RPMI8226 (cell line): ENCODE measurements around the gene GOLGA2.

Source experiments
- DNase-seq: peaks from one replicate; pipeline ENCODE4 v3.0.0-alpha.2; 2015

The GOLGA2 gene

DNA sequence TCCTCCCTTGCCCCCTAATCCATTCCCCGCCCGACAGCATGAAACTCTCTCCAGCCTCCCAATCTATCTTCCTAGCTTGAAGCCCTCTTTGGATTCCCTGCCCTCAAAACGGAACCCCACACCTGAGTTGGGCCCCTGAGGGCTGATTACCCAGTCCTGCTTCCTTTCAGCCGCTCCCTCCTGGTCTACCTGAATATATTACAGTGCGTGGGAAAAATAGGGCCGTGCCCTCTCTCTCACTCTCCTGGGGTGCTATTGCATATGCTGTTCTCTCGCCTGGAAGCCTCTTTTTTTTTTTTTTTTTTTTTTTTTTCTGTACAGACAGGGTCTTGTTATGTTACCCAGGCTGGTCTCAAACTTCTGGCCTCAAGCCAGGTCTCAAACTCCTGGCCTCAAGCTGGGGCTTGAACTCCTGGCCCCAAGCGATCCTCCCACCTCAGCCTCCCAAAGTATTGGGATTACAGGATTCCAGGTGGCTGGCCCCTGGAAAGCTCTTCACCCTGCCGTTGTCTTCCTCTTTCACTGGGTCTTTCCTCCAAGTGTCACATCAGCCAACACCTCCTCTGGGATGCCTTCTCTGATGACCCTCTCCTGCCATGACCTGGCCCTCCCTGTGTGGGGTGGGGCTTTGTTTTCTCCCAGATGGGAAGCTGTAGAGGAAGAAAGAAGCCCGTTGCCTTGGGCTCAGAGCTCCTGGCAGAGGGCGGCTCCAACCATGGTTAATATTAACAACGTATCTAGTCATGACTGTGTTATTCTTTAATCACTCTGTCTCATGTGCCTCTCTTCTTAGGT, 64.4 kb downstream of the GOLGA2 start:
- DNase-seq, result no peak

DNA sequence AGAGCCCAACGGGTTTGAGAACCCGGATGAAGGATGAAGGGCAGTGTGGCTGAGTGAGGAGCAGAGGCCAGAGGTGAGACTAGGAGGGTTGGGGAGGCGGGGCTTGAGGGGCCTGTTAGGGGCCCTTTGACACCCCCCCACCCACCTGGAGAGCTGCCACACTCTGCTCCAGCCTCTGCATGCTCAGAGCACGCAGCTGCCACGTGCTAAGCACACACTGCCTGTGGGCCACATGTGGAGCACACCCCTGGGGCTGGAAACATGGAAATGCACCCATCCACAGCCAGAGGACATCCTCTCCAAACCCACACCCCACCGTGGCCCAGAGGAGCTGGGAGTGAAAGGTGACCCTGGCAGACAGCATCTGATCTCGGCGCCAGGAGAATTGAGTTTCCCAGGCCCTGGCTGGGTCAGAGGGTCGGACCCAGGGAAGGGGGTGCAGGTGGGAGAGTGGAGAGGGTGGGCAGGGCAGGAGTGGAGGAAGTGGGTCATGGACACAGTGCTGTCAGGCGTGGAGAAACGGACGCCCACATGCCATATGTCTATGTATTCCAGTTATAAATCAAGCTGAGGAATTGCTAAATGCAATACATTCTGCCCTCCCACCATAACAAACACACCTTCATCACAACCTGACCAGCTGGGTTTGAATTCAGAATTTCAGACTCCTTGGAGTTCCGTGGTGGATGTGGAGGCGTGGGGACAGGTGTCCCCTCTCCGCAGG, 66.7 kb downstream of the GOLGA2 start:
- DNase-seq, result no peak

DNA sequence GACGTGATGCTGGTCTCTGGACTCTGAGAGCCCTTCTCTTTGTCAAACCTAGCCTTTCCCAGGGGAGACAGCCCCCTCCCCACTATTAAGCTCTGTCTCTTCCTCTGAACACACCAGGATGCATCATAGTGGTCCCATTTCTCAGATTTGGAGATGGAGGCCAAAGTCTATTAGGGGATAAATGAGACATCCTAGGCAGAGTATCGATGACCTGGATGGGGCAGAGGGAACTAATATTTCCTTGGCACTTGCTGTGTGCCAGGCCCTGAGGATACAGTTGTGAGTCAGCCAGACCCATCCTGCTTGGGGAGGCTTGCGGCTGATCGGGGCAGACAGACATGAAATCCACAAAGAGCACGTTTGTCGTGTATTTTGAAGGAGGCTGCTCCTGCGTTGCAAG, 67.4 kb downstream of the GOLGA2 start:
- no peak for DNase-seq

DNA sequence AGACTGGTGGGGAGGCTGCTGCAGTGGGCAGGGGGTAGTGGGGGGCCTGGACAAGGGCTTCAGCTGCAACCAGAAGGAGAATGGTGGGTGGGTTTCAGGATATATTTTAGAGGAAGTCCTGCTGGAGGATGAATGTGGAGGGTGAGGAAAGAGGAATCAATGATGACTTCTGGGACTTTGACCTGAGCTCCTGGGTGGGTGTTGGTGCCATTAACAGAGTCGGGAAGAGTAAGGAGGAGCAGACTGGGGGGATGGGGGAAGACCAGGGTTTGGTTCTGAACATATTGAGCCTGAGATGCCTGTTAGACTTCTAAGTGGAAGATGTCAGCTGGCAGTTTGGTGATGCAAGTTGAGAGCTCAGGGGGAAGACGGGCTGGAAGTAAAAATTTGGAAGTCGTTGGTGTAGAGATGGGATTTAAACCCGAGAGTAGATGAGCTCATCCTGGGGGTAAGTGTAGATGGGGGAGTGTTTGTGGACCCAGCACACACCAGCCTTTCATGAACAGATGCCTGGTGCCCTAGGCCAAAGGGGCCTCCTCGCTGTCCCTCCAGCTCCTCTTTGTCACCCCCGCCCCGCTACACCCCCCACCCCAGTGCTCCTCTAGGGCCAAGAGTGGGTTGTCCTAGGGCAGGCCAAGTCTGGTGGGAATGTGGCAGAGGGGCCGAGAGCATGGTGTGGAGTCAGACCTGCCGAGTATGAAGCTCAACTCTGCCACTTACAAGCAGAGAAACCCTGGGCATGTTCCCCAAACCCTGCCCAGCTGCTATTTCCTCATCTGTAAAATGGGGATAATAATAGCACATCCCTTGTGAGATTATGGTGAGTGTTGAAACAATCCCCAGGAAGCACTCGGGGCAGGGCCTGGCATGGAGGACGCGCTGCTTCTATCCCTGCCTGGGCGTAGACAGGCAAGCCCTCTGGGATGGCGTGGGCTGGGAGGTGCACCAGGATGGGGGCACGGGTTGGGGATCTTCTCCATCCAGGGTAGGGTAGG, 68.6 kb downstream of the GOLGA2 start:
- no peak for DNase-seq

DNA sequence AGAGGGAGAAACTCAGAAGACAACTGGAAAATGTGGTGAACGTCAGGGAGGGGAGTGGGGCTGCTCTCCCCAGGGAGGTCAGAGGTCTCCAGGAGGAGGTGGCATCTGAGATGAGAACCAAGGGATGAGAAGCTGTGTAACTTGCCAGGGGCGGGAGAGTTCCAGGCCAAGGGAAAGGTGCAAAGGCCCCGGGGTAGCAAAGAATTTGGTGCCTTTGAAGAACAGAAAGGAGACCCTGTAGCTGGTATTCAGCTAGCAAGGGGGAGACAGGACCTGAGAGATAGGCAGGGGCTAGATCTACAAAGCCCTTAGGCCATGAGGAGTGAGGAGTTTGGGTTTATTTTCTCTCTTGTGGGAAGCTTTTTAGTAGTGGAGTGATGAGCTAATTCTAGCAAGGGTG, 69.3 kb downstream of the GOLGA2 start:
- no peak for DNase-seq
